HAP-1 (cell line): ENCODE data around the gene GSTO2.

ENCODE experiments used
- DNase-seq, 2 experiments: peaks; one replicate each; pipeline ENCODE4 v3.0.0-alpha.2; 2016 to 2020; ENCODE audit warnings: low spot score in 2 of 2
- H3K27me3 ChIP-seq: fragments of 250-450 bp; sonication (Bioruptor Pico); 2 replicates; pipeline ENCODE4 v1.5.1; 2020; ENCODE audit warnings: low read depth, mild to moderate bottlenecking, moderate library complexity
- H3K36me3 ChIP-seq: fragments of 250-450 bp; sonication (Bioruptor Pico); replicated peaks from 2 replicates; pipeline ENCODE4 v1.5.1; 2020; ENCODE audit warnings: mild to moderate bottlenecking
- H3K4me1 ChIP-seq: fragments of 250-450 bp; sonication (Bioruptor Pico); 2 replicates; pipeline ENCODE4 v1.5.1; 2020; ENCODE audit warnings: mild to moderate bottlenecking
- H3K4me3 ChIP-seq: fragments of 250-450 bp; sonication (Bioruptor Pico); 2 replicates; pipeline ENCODE4 v1.5.1; 2020; ENCODE audit warnings: mild to moderate bottlenecking, moderate library complexity
- H3K9me3 ChIP-seq: fragments of 250-450 bp; sonication (Bioruptor Pico); 2 replicates; pipeline ENCODE4 v1.5.1; 2020; ENCODE audit warnings: mild to moderate bottlenecking, moderate library complexity
- in situ Hi-C: fragments of 300-500 bp; cut with MboI; formaldehyde crosslinking; loops from 3 replicates; pipeline ENCODE4 v1.14.3; 2020; ENCODE audit warnings: low sequenced_read_pairs, inconsistent platforms, mixed read lengths

Gene GSTO2

GRCh38 chr10:104300002-104300735 lies 31.2 kb downstream of the GSTO2 start:
- H3K36me3 ChIP-seq: no peaks in the 10 kb centered on the region
- DNase-seq: no peak
- H3K4me3 ChIP-seq: no peak overlapping the region
- H3K4me1 ChIP-seq: no peaks in the 10 kb centered on the region
- H3K27me3 ChIP-seq: peaks cover 19% of the 10 kb centered on the region
- H3K9me3 ChIP-seq: peaks cover 4% of the 10 kb centered on the region; the same call in 1 of the 2 replicates
- in situ Hi-C loops: loop anchor here (5.0 kb wide), 1 partner anchor 47 kb away; no protein-coding TSS in a partner anchor

- in situ Hi-C loops: loop anchor here (5.0 kb wide), 1 partner anchor 46 kb away; no protein-coding TSS in a partner anchor
- H3K36me3 ChIP-seq: no peaks in the 10 kb centered on the region
- H3K27me3 ChIP-seq: peaks cover 17% of the 10 kb centered on the region
- 0 out of 2 replicates have a peak, but pooled peaks cover under 1% of the 10 kb centered on the region for H3K4me1 ChIP-seq
- peaks cover 4% of the 10 kb centered on the region; the same call in 1 of the 2 replicates for H3K9me3 ChIP-seq
- no peak overlapping the region for H3K4me3 ChIP-seq
- no peak for DNase-seq
Measured at GRCh38 chr10:104300736-104301292, 31.8 kb downstream of the GSTO2 start.

GRCh38 chr10:104301907-104302690 lies 33.1 kb downstream of the GSTO2 start:
- Histone ChIP-seq H3K36me3 (no peaks in the 10 kb centered on the region), H3K4me3 (no peak overlapping the region), H3K9me3 (peaks cover 4% of the 10 kb centered on the region; the same call in 1 of the 2 replicates), H3K27me3 (peaks cover 17% of the 10 kb centered on the region), H3K4me1 (peaks cover 4% of the 10 kb centered on the region; the same call in 1 of the 2 replicates)
- no peak for DNase-seq
- in situ Hi-C loops: loop anchor here (5.0 kb wide), 1 partner anchor 45 kb away; no protein-coding TSS in a partner anchor

- in situ Hi-C loops: loop anchor here (5.0 kb wide), 1 partner anchor 44 kb away; no protein-coding TSS in a partner anchor
Measured at GRCh38 chr10:104303594-104304355, 34.8 kb downstream of the GSTO2 start.

GRCh38 chr10:104304356-104304745 lies 35.4 kb downstream of the GSTO2 start:
- no peaks in the 10 kb centered on the region for H3K36me3 ChIP-seq
- in situ Hi-C loops: loop anchor here (5.0 kb wide), 1 partner anchor 43 kb away; no protein-coding TSS in a partner anchor
- DNase-seq: no peak
- H3K27me3 ChIP-seq: 0 out of 2 replicates have a peak, but pooled peaks cover 3% of the 10 kb centered on the region
- peaks cover 4% of the 10 kb centered on the region; the same call in 1 of the 2 replicates for H3K4me1 ChIP-seq
- peaks cover 4% of the 10 kb centered on the region; the same call in 1 of the 2 replicates for H3K9me3 ChIP-seq
- H3K4me3 ChIP-seq: no peak overlapping the region

More at GRCh38 chr10:104303594-104304355, 34.8 kb downstream of the GSTO2 start:
- H3K27me3 ChIP-seq: peaks cover 7% of the 10 kb centered on the region
- H3K4me1 ChIP-seq: peaks cover 4% of the 10 kb centered on the region; the same call in 1 of the 2 replicates
- H3K9me3 ChIP-seq: peaks cover 4% of the 10 kb centered on the region; the same call in 1 of the 2 replicates
- no peak for DNase-seq
- H3K4me3 ChIP-seq: no peak overlapping the region
- H3K36me3 ChIP-seq: no peaks in the 10 kb centered on the region

GRCh38 chr10:104304927-104305326 lies 35.9 kb downstream of the GSTO2 start:
- in situ Hi-C loops: loop anchor here (5.0 kb wide), 1 partner anchor 42 kb away; no protein-coding TSS in a partner anchor
- Histone ChIP-seq H3K36me3 (no peaks in the 10 kb centered on the region), H3K27me3 (0 out of 2 replicates have a peak, but pooled peaks cover 3% of the 10 kb centered on the region), H3K4me1 (peaks cover 4% of the 10 kb centered on the region; the same call in 1 of the 2 replicates), H3K9me3 (peaks cover 4% of the 10 kb centered on the region; the same call in 1 of the 2 replicates), H3K4me3 (no peak overlapping the region)
- no peak for DNase-seq

GRCh38 chr10:104306897-104307296 lies 37.9 kb downstream of the GSTO2 start:
- Histone ChIP-seq H3K27me3 (no peaks in the 10 kb centered on the region), H3K36me3 (no peaks in the 10 kb centered on the region), H3K4me1 (peaks cover 4% of the 10 kb centered on the region; the same call in 1 of the 2 replicates), H3K9me3 (peaks cover 4% of the 10 kb centered on the region; the same call in 1 of the 2 replicates), H3K4me3 (no peak overlapping the region)
- in situ Hi-C loops: no loop called here
- no peak for DNase-seq

GRCh38 chr10:104307576-104308438 lies 38.8 kb downstream of the GSTO2 start:
- in situ Hi-C loops: no loop called here
- Histone ChIP-seq H3K9me3 (peaks cover 4% of the 10 kb centered on the region; the same call in 1 of the 2 replicates), H3K27me3 (no peaks in the 10 kb centered on the region), H3K4me3 (no peak overlapping the region), H3K36me3 (no peaks in the 10 kb centered on the region; the same call in 1 of the 2 replicates), H3K4me1 (peaks cover 4% of the 10 kb centered on the region; the same call in 1 of the 2 replicates)
- no peak for DNase-seq

GRCh38 chr10:104308439-104308903 lies 39.5 kb downstream of the GSTO2 start:
- no peak overlapping the region for H3K4me3 ChIP-seq
- peaks cover 3% of the 10 kb centered on the region; the same call in 1 of the 2 replicates for H3K36me3 ChIP-seq
- peaks cover 4% of the 10 kb centered on the region; the same call in 1 of the 2 replicates for H3K9me3 ChIP-seq
- no peaks in the 10 kb centered on the region for H3K27me3 ChIP-seq
- in situ Hi-C loops: no loop called here
- peaks cover 4% of the 10 kb centered on the region; the same call in 1 of the 2 replicates for H3K4me1 ChIP-seq
- DNase-seq: no peak

GRCh38 chr10:104309980-104310978 lies 41.3 kb downstream of the GSTO2 start:
- H3K9me3 ChIP-seq: no peaks in the 10 kb centered on the region
- DNase-seq: no peak
- H3K36me3 ChIP-seq: peaks cover 19% of the 10 kb centered on the region
- peaks cover 4% of the 10 kb centered on the region; the same call in 1 of the 2 replicates for H3K4me1 ChIP-seq
- no peaks in the 10 kb centered on the region for H3K27me3 ChIP-seq
- in situ Hi-C loops: no loop called here
- no peak overlapping the region for H3K4me3 ChIP-seq

- H3K27me3 ChIP-seq: no peaks in the 10 kb centered on the region
- H3K9me3 ChIP-seq: no peaks in the 10 kb centered on the region
- DNase-seq: no peak
- in situ Hi-C loops: no loop called here
- no peaks in the 10 kb centered on the region; the same call in 1 of the 2 replicates for H3K4me1 ChIP-seq
- no peak overlapping the region for H3K4me3 ChIP-seq
- H3K36me3 ChIP-seq: peaks cover 24% of the 10 kb centered on the region
Measured at GRCh38 chr10:104311184-104311720, 42.3 kb downstream of the GSTO2 start.
